Left cardiac atrium (tissue), 4 donors: Measurements from ENCODE around the gene PCDH19. TPM values are rescaled to one million over a fixed set of nuclear protein-coding genes. Genes with fewer than 3 reads are reported as not detected.
"Not testable (repeated sequence)": the region's sequence is repeated elsewhere in the genome, so short reads cannot be mapped to it uniquely, and the experiment has no call there.

Experiments used
- ATAC-seq, 2 donors: fragments of 200-7000 bp; cut with Tn5 transposase; one replicate each; pipeline ENCODE4 v1.9.1; 2020; ENCODE audit warnings: mild to moderate bottlenecking in 2 of 2, moderate library complexity in 2 of 2
- DNase-seq: peaks from one replicate; pipeline ENCODE4 v3.0.0-alpha.2; 2020
- intact Hi-C, 2 donors: fragments of 100-400 bp; cut with DNase I; formaldehyde crosslinking; loops; one replicate each; pipeline versions ENCODE4 v1.14.1 to v1.15.1; 2022 to 2023
- long read RNA-seq: library from polyadenylated mRNA; unstranded; transcript quantifications from one replicate; pipeline ENCODE4 v2.0.0, GENCODE V29; 2021
- total RNA-seq, 2 donors: library from RNA; stranded (reverse); fragmentation: NEBNext Ultra II Directional; extraction: Animal tissue kit (Norgen Biotek cat#: 25700); gene quantifications; one replicate each; pipeline ENCODE4 v1.2.1, GENCODE V29; 2021
- donor health status: DM: no; HTN: yes; CAD: no.
- donor health status: DM: no; HTN: yes; CAD: no; lungs with severe emphysema.
- donor health status: DM: yes; HTN: yes; CAD: no.
- donor health status: Dilated cardiomyopathy.

PCDH19 gene
- 1 to 10 TPM in 1 of 2 donors, under 1 TPM in 1; 0.76 to 1.0 TPM for total RNA-seq
- long read RNA-seq, result 0 reads

- peak; percentile 81 to 95 for ATAC-seq
- peak; percentile 52 for DNase-seq
- intact Hi-C loops, result no loop called here
Observed at GRCh38 chrX:100409610-100410590, at the start of gene PCDH19. PCDH19 (minus strand) TSS chrX:100410273; CDS start chrX:100408597, 1,676 bp downstream.

DNA sequence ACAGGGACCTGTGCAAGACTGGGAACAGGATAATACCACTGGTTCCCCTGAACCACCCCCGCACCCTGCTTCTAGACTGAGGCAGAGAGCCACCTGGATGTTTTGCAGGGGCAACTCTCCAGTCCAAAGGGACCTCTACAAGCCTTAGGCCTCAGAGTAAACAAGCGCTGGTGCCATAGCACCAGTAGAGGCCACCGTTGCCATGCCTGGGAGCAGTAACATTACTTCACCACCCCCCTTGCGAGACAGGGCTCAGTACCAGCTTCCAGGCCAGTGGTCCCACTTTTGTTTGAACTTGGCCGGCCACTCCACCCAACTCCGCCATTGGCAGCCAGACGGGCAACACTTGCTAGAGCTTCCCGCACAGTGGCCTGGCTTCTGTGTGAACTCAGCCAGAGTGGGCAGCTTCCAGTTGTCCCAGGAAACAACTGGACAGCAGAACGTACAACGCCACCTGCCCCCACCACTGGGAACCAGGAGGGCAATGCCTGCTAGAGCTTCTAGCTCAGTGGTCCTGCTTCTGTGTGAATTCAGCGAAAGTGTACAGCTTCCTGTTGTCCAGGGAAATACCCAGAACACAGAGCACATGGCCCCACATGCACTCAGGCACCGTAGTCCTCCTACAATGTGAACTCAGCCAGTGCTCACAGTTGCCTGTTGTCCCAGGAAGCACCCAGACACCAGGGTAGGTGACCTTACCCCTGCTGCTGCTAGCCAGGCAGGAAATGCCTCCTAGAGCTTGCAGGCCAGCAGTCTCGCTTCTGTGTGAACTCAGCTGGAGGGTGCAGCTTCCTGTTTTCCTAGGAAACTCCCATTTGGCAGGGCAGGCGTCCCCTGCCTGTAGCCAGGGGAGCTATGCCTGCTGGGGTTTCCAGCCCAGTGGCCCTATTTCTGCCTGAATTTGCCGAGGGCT lies 39.9 kb upstream of the PCDH19 start:
- ATAC-seq (peak; percentile 61 to 67), DNase-seq (peak; percentile 65)
- intact Hi-C loops, result no loop called here

DNA sequence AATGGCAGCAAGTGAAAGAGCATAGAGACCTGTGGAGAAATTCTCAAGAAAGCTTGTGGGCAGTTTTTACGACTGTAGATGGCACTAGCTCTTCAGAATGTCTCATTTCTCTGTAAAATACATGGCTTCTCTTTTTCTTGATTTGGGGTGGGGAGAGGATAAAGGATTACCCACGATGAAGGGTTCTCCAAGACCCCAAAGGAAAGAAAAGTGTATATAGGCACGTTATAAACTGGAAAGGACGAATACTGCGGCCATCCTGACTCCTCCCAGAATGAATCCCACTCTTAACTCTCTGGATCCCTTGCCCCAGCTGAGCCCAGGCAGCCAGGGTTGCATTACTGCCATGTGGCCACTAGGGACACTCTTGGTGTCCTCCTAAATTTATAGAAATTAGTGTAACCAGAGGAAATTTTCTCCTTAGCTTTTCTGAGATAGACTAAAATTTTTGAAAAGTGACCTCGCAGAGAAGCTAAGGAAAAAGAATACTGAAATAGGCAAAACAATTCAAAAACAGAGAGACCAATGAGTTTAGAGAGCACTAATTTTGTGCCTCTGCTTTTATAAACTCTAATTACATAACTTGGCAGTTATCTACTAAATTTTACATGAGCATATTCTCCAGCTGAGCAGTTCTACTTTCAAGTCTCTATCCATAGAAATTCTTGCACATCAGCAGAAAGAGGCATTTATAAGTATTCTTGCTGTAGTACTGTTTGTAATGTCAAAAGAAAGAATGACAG lies 37.8 kb upstream of the PCDH19 start:
- ATAC-seq (peak; percentile 61 to 73), DNase-seq (peak; percentile 56)
- intact Hi-C loops, result no loop called here

- no peak for ATAC-seq
- DNase-seq, result no peak
- intact Hi-C loops, result no loop called here
Observed at GRCh38 chrX:100445593-100445992, 35.5 kb upstream of the PCDH19 start.

DNA sequence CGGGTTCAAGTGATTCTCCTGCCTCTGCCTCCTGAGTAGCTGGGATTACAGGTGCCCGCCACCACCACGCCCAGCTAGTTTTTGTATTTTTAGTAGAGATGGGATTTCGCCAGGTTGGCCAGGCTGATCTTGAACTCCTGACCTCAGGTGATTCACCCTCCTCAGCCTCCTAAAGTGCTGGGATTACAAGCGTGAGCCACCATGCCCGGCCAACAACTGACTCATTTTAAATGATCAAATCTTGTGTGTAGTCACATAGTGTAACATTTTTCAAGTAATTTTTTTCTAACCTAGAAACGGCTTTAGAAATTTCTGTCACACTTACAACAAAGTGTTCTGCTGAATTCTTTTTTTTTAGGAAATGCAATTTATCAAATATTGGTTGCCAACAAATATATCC lies 31.2 kb upstream of the PCDH19 start:
- ATAC-seq, DNase-seq, intact Hi-C loops: not testable (repeated sequence)

DNA sequence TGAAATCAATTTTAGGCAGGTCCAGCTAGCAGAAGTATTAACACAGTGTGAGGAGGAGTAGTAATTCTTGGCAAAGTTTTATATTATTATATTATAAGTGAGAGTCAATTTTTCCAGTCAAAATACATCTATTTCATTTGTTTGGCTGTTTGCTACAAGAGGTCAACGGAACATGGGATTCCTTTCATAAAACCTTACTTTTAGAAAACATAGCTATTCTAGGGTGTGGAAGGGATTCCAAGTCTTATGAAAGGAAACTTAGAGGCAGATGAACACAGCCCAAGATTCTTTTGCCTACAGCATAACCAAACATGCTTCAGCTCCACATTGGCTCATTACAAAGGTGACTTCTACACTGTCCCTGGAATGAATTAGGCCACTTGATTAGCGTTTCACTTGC lies 29.9 kb upstream of the PCDH19 start:
- intact Hi-C loops, result no loop called here
- no peak for DNase-seq
- ATAC-seq, result no peak

- DNase-seq, result no peak
- intact Hi-C loops, result no loop called here
- ATAC-seq, result no peak
Observed at GRCh38 chrX:100435726-100436125, 25.7 kb upstream of the PCDH19 start.

- ATAC-seq, result no peak
- DNase-seq, result no peak
- intact Hi-C loops, result no loop called here
Observed at GRCh38 chrX:100424012-100424411, 13.9 kb upstream of the PCDH19 start.

GRCh38 chrX:100418556-100418955 lies 8.5 kb upstream of the PCDH19 start:
- DNase-seq (no peak), ATAC-seq (no peak)
- intact Hi-C loops, result no loop called here

GRCh38 chrX:100417681-100418080 lies 7.6 kb upstream of the PCDH19 start:
- ATAC-seq, result peak in 1 of 2 donors; percentile 38
- intact Hi-C loops, result no loop called here
- DNase-seq, result no peak

GRCh38 chrX:100413229-100413628 lies 3.2 kb upstream of the PCDH19 start:
- peak; percentile 47 for DNase-seq
- intact Hi-C loops, result no loop called here
- ATAC-seq, result peak; percentile 32 to 59

- no peak for ATAC-seq
- intact Hi-C loops, result no loop called here
- DNase-seq, result no peak
Observed at GRCh38 chrX:100411802-100412715, 2.0 kb upstream of the PCDH19 start.

GRCh38 chrX:100410901-100411801 lies 1.1 kb upstream of the PCDH19 start:
- intact Hi-C loops, result no loop called here
- peak; percentile 20 for DNase-seq
- ATAC-seq, result no peak

GRCh38 chrX:100408713-100409609 lies 1.1 kb downstream of the PCDH19 start:
- ATAC-seq, result no peak

GRCh38 chrX:100407784-100408712 lies 2.0 kb downstream of the PCDH19 start:
- no peak for ATAC-seq
- intact Hi-C loops, result no loop called here
- peak; percentile 19 for DNase-seq

More at GRCh38 chrX:100408713-100409609, 1.1 kb downstream of the PCDH19 start:
- intact Hi-C loops, result no loop called here
- no peak for DNase-seq
